ENCODE results near the gene DHX30. TPM values are rescaled to one million over a fixed set of nuclear protein-coding genes. Genes with fewer than 3 reads are reported as not detected.

DHX30 gene
- total and polyA plus RNA-seq, 9 of the 15 experiments (the other 6 are each of a cell fraction or from before 2014, with no cell fraction given): 12.3 to 158 (median 79.0) TPM

- no peak for TF ChIP-seq MYBL2 (IDR thresholded peaks at IDR 0.05; ENCODE audit: low read depth)
- TF ChIP-seq MYBL2 (CRISPR knock-in tag; IDR thresholded peaks at IDR 0.05; ENCODE audit: borderline replicate concordance): no peak
- peak; percentile 81 for TF ChIP-seq PML (IDR thresholded peaks at IDR 0.05; ENCODE audit: low read length)
- no peak for TF ChIP-seq ZNF3 (CRISPR knock-in tag; IDR thresholded peaks at IDR 0.05)
- no peak; the same call in 1 of the 2 replicates for TF ChIP-seq TCF7L2 (IDR thresholded peaks at IDR 0.05; ENCODE audit: low read depth, low read length)
- peak; percentile 92 for TF ChIP-seq POLR2AphosphoS5 (IDR thresholded peaks at IDR 0.05; ENCODE audit: control insufficient read depth, insufficient read depth, low read depth, low read length)
- no peak; a peak in 1 of 6 replicates for TF ChIP-seq CTCF (IDR thresholded peaks at IDR 0.05 in 2 of 3, conservative IDR thresholded peaks at IDR 0.05 in 1 of 3; ENCODE audit: insufficient read depth in 2 of 3, low read depth in 1 of 3, low read length in 3 of 3)
- TF ChIP-seq ZNF347 (CRISPR knock-in tag; IDR thresholded peaks at IDR 0.05; ENCODE audit: low read depth): no peak
- TF ChIP-seq MBD1 (CRISPR knock-in tag; IDR thresholded peaks at IDR 0.05): no peak
- no peak for TF ChIP-seq KLF6 (CRISPR knock-in tag; IDR thresholded peaks at IDR 0.05; ENCODE audit: borderline replicate concordance)
- TF ChIP-seq TBP (optimal IDR thresholded peaks at IDR 0.05; ENCODE audit: low read depth, low read length): peak; percentile 84
- no peak for TF ChIP-seq MYNN (IDR thresholded peaks at IDR 0.05)
- no peak for TF ChIP-seq MYNN (CRISPR knock-in tag; IDR thresholded peaks at IDR 0.05)
- no peak for TF ChIP-seq ILF3 (IDR thresholded peaks at IDR 0.05; ENCODE audit: borderline replicate concordance)
These were observed 21.1 kb upstream of the DHX30 start, which contains the start of gene SMARCC1 (continued) for GRCh38 chr3:47781685-47782445.
